Panc1 (cell line): ENCODE measurements around the gene TECPR1. TPM values are rescaled to one million over a fixed set of nuclear protein-coding genes. Genes with fewer than 3 reads are reported as not detected.

Source experiments
- ATAC-seq: fragments of 200-7000 bp; cut with Tn5 transposase; 2 replicates; pipeline ENCODE4 v1.9.1; 2020; ENCODE audit warnings: mild to moderate bottlenecking, moderate library complexity
- BruUV-seq: library from RNA; stranded (reverse); fragments of 400-500 nt; replicated peaks from 2 replicates; lab custom pipeline; 2021; lab: Mats Ljungman, UMichigan
- CTCF ChIA-PET: fragments of 300-600 bp; sonication (Branson Sonifier 250); formaldehyde crosslinking; loops from one replicate; lab custom pipeline; 2022; ENCODE audit warnings: antibody characterized with exemption; lab: Charles Lee
- POLR2A ChIA-PET: fragments of 300-600 bp; sonication (Branson Sonifier 250); formaldehyde crosslinking; loops from one replicate; lab custom pipeline; 2022; ENCODE audit warnings: antibody characterized with exemption; lab: Charles Lee
- DNase-seq: peaks from one replicate; pipeline ENCODE4 v3.0.0-alpha.2; 2010; ENCODE audit warnings: low read depth, low spot score
- H3K27ac ChIP-seq: 2 replicates; pipeline ENCODE4 v1.5.1; 2011; ENCODE audit warnings: mild to moderate bottlenecking, low read length, inconsistent platforms
- H3K27me3 ChIP-seq: fragments of 200-500 bp; sonication (Bioruptor generic); 2 replicates; pipeline ENCODE4 v1.6.0; 2014; ENCODE audit warnings: low read length, inconsistent platforms; ENCODE audit not compliant: control insufficient read depth, insufficient read depth
- H3K36me3 ChIP-seq: fragments of 200-500 bp; sonication (Bioruptor generic); 2 replicates; pipeline ENCODE4 v1.5.1; 2014; ENCODE audit warnings: inconsistent platforms, mild to moderate bottlenecking, low read length, moderate library complexity; ENCODE audit not compliant: control insufficient read depth, insufficient read depth
- H3K4me1 ChIP-seq: 2 replicates; pipeline ENCODE4 v1.5.1; 2011; ENCODE audit warnings: inconsistent platforms, mild to moderate bottlenecking, low read length, moderate library complexity; ENCODE audit not compliant: control insufficient read depth, insufficient read depth
- H3K4me3 ChIP-seq, 2 experiments: 2 replicates each; pipeline ENCODE4 v1.5.1; 2011 to 2012; ENCODE audit warnings: low read depth in 2 of 2, low read length in 2 of 2, mild to moderate bottlenecking in 2 of 2, inconsistent platforms in 1 of 2, moderate library complexity in 1 of 2
- H3K9me3 ChIP-seq: fragments of 200-500 bp; sonication (Bioruptor generic); 2 replicates; pipeline ENCODE4 v1.5.1; 2014; ENCODE audit warnings: low read depth, mild to moderate bottlenecking, inconsistent platforms, low read length, moderate library complexity; ENCODE audit not compliant: control insufficient read depth, insufficient read depth
- CTCF ChIP-seq: fragments of 450-650 bp; IDR thresholded peaks from 2 replicates; pipeline ENCODE4 v1.5.1; 2017; ENCODE audit warnings: mild to moderate bottlenecking
- POLR2AphosphoS5 ChIP-seq: IDR thresholded peaks from 2 replicates; pipeline ENCODE4 v1.6.1; 2012; ENCODE audit warnings: mild to moderate bottlenecking, low read depth, low read length, moderate library complexity
- REST ChIP-seq, 2 experiments: IDR thresholded peaks; 2 replicates each; pipeline ENCODE4 v1.6.1; 2011 to 2012; ENCODE audit warnings: low read depth in 2 of 2, control low read depth in 1 of 2, low read length in 1 of 2, mild to moderate bottlenecking in 1 of 2, moderate library complexity in 1 of 2; ENCODE audit not compliant: insufficient read depth in 1 of 2
- SIN3A ChIP-seq: IDR thresholded peaks from 2 replicates; pipeline ENCODE4 v1.6.1; 2012; ENCODE audit warnings: low read depth, mild to moderate bottlenecking, low read length, moderate library complexity, borderline replicate concordance; ENCODE audit not compliant: insufficient read depth
- TCF7L2 ChIP-seq: IDR thresholded peaks from 2 replicates; pipeline ENCODE4 v1.6.1; 2011; ENCODE audit warnings: mild to moderate bottlenecking, low read depth, low read length, inconsistent platforms
- in situ Hi-C: cut with HindIII; loops from 2 replicates; pipeline ENCODE4 v1.10.0; 2016; ENCODE audit warnings: low sequenced_read_pairs, low pct_unique_long_range_greater_than_20kb
- intact Hi-C: fragments of 100-400 bp; cut with micrococcal nuclease; formaldehyde crosslinking; loops from one replicate; pipeline ENCODE4 v1.10.0; 2022; ENCODE audit not compliant: unreplicated experiment
- total RNA-seq: library from RNA; stranded (reverse); gene quantifications from one replicate; pipeline ENCODE4 v1.2.1, GENCODE V29; 2021; ENCODE audit not compliant: unreplicated experiment

TECPR1 gene
- total RNA-seq, 1 experiment from 2014 or later, result 21.0 TPM

GRCh38 chr7:98199131-98199530, 52.9 kb downstream of the TECPR1 start:
- no peak for DNase-seq
- in situ Hi-C loops (no loop called here), intact Hi-C loops (no loop called here)

More at GRCh38 chr7:98199131-98199530, 52.9 kb downstream of the TECPR1 start:
- Histone ChIP-seq H3K4me3 (no peak overlapping the region), H3K36me3 (no peaks in the 10 kb centered on the region; the same call in 1 of the 2 replicates), H3K27me3 (no peaks in the 10 kb centered on the region), H3K9me3 (no peaks in the 10 kb centered on the region), H3K4me1 (no peaks in the 10 kb centered on the region), H3K27ac (no peak overlapping the region)
- ChIA-PET CTCF (no interaction called here), POLR2A (interaction anchor here (0.6 kb wide), 1 partner anchor 12 kb away, joined by 4 read pairs; no protein-coding TSS in a partner anchor)
- no peak for ATAC-seq
- TF ChIP-seq REST (IDR thresholded peaks at IDR 0.05; ENCODE audit: insufficient read depth in 1 of 2, low read depth in 2 of 2, low read length in 1 of 2) (no peak), CTCF (no peak), SIN3A (no peak), TCF7L2 (no peak), POLR2AphosphoS5 (no peak)
- no TSS peak for BruUV-seq
